22Rv1 (cell line): Measurements from ENCODE around the gene JAKMIP1.

Source experiments
- CTCF ChIP-seq: fragments of 450-650 bp; IDR thresholded peaks from 2 replicates; pipeline ENCODE4 v1.5.1; 2017; ENCODE audit warnings: mild to moderate bottlenecking
- ZFX ChIP-seq: fragments of 450-650 bp; IDR thresholded peaks from 2 replicates; pipeline ENCODE4 v1.6.1; 2017; ENCODE audit warnings: antibody characterized with exemption, borderline replicate concordance

DNA sequence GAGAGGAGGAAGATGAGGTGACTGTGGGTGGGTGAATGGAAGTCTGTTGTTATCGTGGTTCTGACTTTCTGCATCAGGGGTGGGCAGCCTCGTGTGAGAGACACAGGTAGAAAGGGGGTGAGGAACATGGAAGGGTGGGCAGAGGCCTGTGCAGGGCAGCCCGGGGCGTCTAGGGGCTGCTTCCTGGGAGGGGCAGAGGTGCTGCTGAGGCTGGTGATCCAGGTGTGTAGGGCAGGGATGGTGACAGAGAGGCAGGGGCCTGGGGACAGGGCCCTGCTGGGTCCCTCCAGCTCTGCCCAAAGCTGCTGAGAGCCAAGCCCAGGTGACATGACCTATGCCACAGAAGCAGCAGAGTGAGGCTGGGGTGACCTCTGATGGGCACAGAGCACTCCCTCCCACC is 92.5 kb downstream of the JAKMIP1 start:
- TF ChIP-seq CTCF (no peak), ZFX (no peak)
